ENCODE results near the gene ZNF829. TPM values are rescaled to one million over a fixed set of nuclear protein-coding genes. Genes with fewer than 3 reads are reported as not detected.

The ZNF829 gene
- polyA plus RNA-seq (2012; ENCODE audit: insufficient read length, low read depth): 0.48 TPM

- TF ChIP-seq SIN3A (IDR thresholded peaks at IDR 0.05; ENCODE audit: borderline replicate concordance, insufficient read depth, low read length): peak; percentile 29; the same call in 1 of the 2 replicates
- no peak for TF ChIP-seq POLR2AphosphoS5 (IDR thresholded peaks at IDR 0.05; ENCODE audit: low read depth, low read length)
- TF ChIP-seq TAF1 (IDR thresholded peaks at IDR 0.05; ENCODE audit: borderline replicate concordance, insufficient read depth, low read length): no peak
- peak; percentile 75 for TF ChIP-seq FOXP2 (optimal IDR thresholded peaks at IDR 0.05; ENCODE audit: borderline replicate concordance, extremely low read depth, extremely low read length, insufficient read depth)
Observed at GRCh38 chr19:36915992-36916830, at the start of gene ZNF829, which contains the start of gene ZNF568. ZNF829 (minus strand) TSS chr19:36916291; CDS start chr19:36915167, 1,124 bp downstream. ZNF568 (plus strand) TSS chr19:36916332; CDS start chr19:36922771, 6,439 bp downstream.

DNA sequence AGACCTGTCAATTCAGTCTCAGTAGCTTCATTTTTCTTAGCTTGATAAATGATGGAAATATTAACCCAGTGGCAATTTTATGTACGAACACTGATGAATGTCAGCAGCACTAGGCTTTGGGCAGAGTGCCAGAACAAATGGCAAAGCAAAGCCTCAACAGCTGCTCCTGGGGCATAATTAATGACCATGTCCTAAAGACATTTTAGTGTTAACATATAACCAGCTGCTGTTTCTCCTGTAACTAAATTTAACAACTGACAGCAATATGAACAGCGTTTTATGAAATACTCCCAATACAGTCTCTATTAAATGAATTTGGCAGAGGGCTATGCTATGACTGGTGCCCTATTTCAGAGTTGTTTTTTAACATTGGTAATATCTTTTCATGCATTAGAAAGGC, 47.2 kb upstream of the ZNF829 start:
- TF ChIP-seq TAF1 (IDR thresholded peaks at IDR 0.05; ENCODE audit: borderline replicate concordance, insufficient read depth, low read length) (no peak), FOXP2 (optimal IDR thresholded peaks at IDR 0.05; ENCODE audit: borderline replicate concordance, extremely low read depth, extremely low read length, insufficient read depth) (no peak)

- TF ChIP-seq FOXP2 (optimal IDR thresholded peaks at IDR 0.05; ENCODE audit: borderline replicate concordance, extremely low read depth, extremely low read length, insufficient read depth) (no peak), POLR2AphosphoS5 (IDR thresholded peaks at IDR 0.05; ENCODE audit: low read depth, low read length) (no peak), SIN3A (IDR thresholded peaks at IDR 0.05; ENCODE audit: borderline replicate concordance, insufficient read depth, low read length) (no peak), TAF1 (IDR thresholded peaks at IDR 0.05; ENCODE audit: borderline replicate concordance, insufficient read depth, low read length) (no peak)
Observed at GRCh38 chr19:36962346-36962745, 46.3 kb upstream of the ZNF829 start.

DNA sequence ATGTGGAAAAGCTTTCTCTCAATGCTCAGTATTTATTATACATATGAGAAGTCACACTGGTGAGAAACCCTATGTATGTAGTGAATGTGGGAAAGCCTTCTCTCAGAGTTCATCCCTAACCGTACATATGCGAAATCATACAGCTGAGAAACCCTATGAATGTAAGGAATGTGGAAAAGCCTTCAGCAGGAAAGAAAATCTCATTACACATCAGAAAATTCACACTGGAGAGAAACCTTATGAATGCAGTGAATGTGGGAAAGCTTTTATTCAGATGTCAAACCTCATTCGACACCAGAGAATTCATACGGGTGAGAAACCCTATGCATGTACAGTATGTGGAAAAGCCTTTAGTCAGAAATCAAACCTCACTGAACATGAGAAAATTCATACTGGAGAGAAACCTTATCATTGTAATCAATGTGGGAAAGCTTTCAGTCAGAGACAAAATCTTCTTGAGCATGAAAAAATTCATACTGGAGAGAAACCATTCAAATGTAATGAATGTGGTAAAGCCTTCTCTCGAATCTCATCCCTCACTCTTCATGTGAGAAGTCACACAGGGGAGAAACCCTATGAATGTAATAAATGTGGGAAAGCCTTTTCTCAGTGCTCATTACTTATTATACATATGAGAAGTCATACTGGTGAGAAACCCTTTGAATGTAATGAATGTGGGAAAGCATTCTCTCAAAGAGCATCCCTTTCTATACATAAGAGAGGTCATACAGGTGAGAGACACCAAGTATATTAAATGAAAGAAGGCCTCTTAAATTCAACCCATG, 34.4 kb upstream of the ZNF829 start:
- no peak for TF ChIP-seq POLR2AphosphoS5 (IDR thresholded peaks at IDR 0.05; ENCODE audit: low read depth, low read length)

DNA sequence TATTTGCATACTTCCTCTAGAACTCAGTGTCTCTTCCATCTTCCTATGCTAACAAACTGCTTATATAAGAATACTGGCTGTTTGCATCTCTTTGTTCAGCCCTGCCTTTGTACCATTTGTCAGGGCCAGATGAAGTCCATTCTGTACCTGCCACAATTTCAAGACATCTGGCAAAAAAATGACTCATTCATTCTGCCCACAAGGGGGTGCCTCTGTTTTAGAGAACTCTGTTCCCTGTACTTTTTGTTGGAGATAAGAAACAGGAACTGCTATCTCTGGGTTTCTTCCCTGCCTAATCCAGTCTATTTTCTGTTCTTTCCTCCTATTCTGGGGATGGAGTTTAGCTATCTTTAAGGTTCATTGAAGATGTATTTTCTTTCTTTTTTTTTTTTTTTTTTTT, 23.1 kb upstream of the ZNF829 start:
- TF ChIP-seq POLR2AphosphoS5 (IDR thresholded peaks at IDR 0.05; ENCODE audit: low read depth, low read length) (no peak), FOXP2 (optimal IDR thresholded peaks at IDR 0.05; ENCODE audit: borderline replicate concordance, extremely low read depth, extremely low read length, insufficient read depth) (no peak), SIN3A (IDR thresholded peaks at IDR 0.05; ENCODE audit: borderline replicate concordance, insufficient read depth, low read length) (no peak), TAF1 (IDR thresholded peaks at IDR 0.05; ENCODE audit: borderline replicate concordance, insufficient read depth, low read length) (no peak), REST (IDR thresholded peaks at IDR 0.05; ENCODE audit: insufficient read depth in 1 of 2, low read depth in 2 of 2, low read length in 2 of 2) (no peak)

DNA sequence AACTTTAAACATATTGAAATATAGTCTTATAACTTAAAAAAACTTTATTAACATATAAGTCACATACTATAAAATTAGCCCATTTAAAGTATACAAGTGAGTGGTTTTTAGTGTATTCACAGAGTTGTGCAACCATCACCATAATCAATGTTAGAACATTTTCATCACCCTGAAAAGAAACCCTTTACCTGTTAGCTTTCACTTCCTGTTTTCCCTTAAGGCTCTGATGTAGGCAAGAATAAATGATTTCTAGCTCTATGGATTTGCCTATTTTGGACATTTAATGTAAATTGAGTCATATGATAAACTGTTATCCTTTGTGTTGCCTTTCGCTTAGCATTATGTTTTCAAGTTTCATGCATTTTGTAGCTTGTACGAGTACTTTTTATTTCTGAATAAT, 15.6 kb upstream of the ZNF829 start:
- TF ChIP-seq SIN3A (IDR thresholded peaks at IDR 0.05; ENCODE audit: borderline replicate concordance, insufficient read depth, low read length) (no peak), TAF1 (IDR thresholded peaks at IDR 0.05; ENCODE audit: borderline replicate concordance, insufficient read depth, low read length) (no peak), REST (IDR thresholded peaks at IDR 0.05; ENCODE audit: insufficient read depth in 1 of 2, low read depth in 2 of 2, low read length in 2 of 2) (no peak)

- no peak for TF ChIP-seq POLR2AphosphoS5 (IDR thresholded peaks at IDR 0.05; ENCODE audit: low read depth, low read length)
- TF ChIP-seq TAF1 (IDR thresholded peaks at IDR 0.05; ENCODE audit: borderline replicate concordance, insufficient read depth, low read length): no peak
- no peak for TF ChIP-seq REST (IDR thresholded peaks at IDR 0.05; ENCODE audit: insufficient read depth in 1 of 2, low read depth in 2 of 2, low read length in 2 of 2)
Observed at GRCh38 chr19:36918090-36918489, 2.0 kb upstream of the ZNF829 start.

Measured in PFSK-1 (cell line).